Activated T-helper 1 cell treated with Interleukin-2 at 50 U/mL for 16 hours (primary cell): ENCODE data around the gene DNAJC10.

Source experiments
- DNase-seq: peaks from one replicate; pipeline ENCODE4 v3.0.0-alpha.2; 2020; ENCODE audit warnings: low read depth

The DNAJC10 gene

DNA sequence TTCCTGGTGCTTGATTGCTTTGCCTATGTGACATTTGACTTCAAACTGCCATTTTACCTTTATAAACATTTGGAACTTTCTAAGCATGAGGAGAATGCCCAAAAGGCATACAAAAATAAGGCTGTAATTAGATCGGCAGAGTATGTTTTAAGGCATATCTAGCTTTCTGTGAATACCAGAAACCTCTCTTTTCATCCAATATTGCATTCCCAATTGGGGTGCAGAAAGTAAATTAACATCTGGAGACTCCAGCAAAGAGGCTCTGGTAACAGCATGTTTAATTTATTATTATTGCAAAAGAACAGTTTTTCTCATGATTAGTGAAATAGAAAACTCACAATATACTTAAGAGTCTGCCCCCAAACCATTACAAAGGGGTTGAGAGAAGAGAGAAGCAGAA, 118.2 kb downstream of the DNAJC10 start:
- no peak for DNase-seq

- no peak for DNase-seq
Observed at GRCh38 chr2:182836451-182836850, 120.4 kb downstream of the DNAJC10 start.
